Left colon (tissue), 2 donors: ENCODE results near the gene PEAK1. TPM values are rescaled to one million over a fixed set of nuclear protein-coding genes. Genes with fewer than 3 reads are reported as not detected.

Source experiments
- ATAC-seq: fragments of 200-7000 bp; cut with Tn5 transposase; one replicate; pipeline ENCODE4 v1.9.1; 2020; ENCODE audit warnings: mild to moderate bottlenecking, moderate library complexity
- DNase-seq, 2 donors: peaks; one replicate each; pipeline ENCODE4 v3.0.0-alpha.2; 2020
- intact Hi-C, 2 donors: fragments of 100-400 bp; cut with DNase I in 1 of 2; cut with micrococcal nuclease in 1 of 2; formaldehyde crosslinking; loops; one replicate each; pipeline versions ENCODE4 v1.11.2 to v1.14.0; 2022; cut with DNase I, micrococcal nuclease
- total RNA-seq, 2 donors: library from RNA; stranded (reverse); fragmentation: NEBNext Ultra II Directional; extraction: Animal tissue kit (Norgen Biotek cat#: 25700); gene quantifications; one replicate each; pipeline ENCODE4 v1.2.1, GENCODE V29; 2021
- donor health status: DM: no; HTN: no; CAD: no.
- donor health status: DM: yes; HTN: yes; CAD: no.

Gene PEAK1
- total RNA-seq, 2 donors from 2014 or later, result 57.0 to 57.5 TPM

GRCh38 chr15:77430213-77430612, 10.3 kb upstream of the PEAK1 start:
- ATAC-seq (no peak), DNase-seq (no peak)
- intact Hi-C loops, result no loop called here

GRCh38 chr15:77426871-77427270, 7.0 kb upstream of the PEAK1 start:
- ATAC-seq (no peak), DNase-seq (no peak)
- intact Hi-C loops, result no loop called here

GRCh38 chr15:77426377-77426776, 6.5 kb upstream of the PEAK1 start:
- no peak for DNase-seq
- no peak for ATAC-seq
- intact Hi-C loops, result no loop called here

- ATAC-seq (no peak), DNase-seq (no peak)
- intact Hi-C loops, result no loop called here
Observed at GRCh38 chr15:77425104-77425503, 5.2 kb upstream of the PEAK1 start.

GRCh38 chr15:77421370-77421700, 1.4 kb upstream of the PEAK1 start:
- DNase-seq (peak in 1 of 2 donors; percentile 35), ATAC-seq (no peak)
- intact Hi-C loops, result no loop called here

- DNase-seq (peak; percentile 69 to 71), ATAC-seq (peak; percentile 61)
- intact Hi-C loops, result no loop called here
Observed at GRCh38 chr15:77420610-77421369, 886 bp upstream of the PEAK1 start, which contains the start of gene HMG20A. TSS of gene HMG20A (plus strand) at chr15:77420888. CDS start at chr15:77458408, 37,520 bp downstream.

- DNase-seq (peak; percentile 41 to 58), ATAC-seq (peak; percentile 6)
- intact Hi-C loops, result no loop called here
Observed at GRCh38 chr15:77418966-77419835, 703 bp downstream of the PEAK1 start.

GRCh38 chr15:77418391-77418965, 1.4 kb downstream of the PEAK1 start:
- intact Hi-C loops, result no loop called here
- DNase-seq (no peak), ATAC-seq (no peak)

GRCh38 chr15:77417602-77418001, 2.3 kb downstream of the PEAK1 start:
- no peak for DNase-seq
- intact Hi-C loops, result no loop called here
- ATAC-seq, result no peak

GRCh38 chr15:77416954-77417353, 3.0 kb downstream of the PEAK1 start:
- no peak for DNase-seq
- intact Hi-C loops, result no loop called here
- ATAC-seq, result no peak

- intact Hi-C loops, result no loop called here
- DNase-seq (no peak), ATAC-seq (no peak)
Observed at GRCh38 chr15:77416148-77416455, 3.8 kb downstream of the PEAK1 start.

- ATAC-seq, result no peak
- DNase-seq, result no peak
- intact Hi-C loops, result no loop called here
Observed at GRCh38 chr15:77415450-77416147, 4.3 kb downstream of the PEAK1 start.

GRCh38 chr15:77414789-77415442, 5.0 kb downstream of the PEAK1 start:
- ATAC-seq (no peak), DNase-seq (no peak)
- intact Hi-C loops, result no loop called here

GRCh38 chr15:77413699-77414349, 6.1 kb downstream of the PEAK1 start:
- intact Hi-C loops, result no loop called here
- DNase-seq (no peak), ATAC-seq (no peak)

- DNase-seq (no peak), ATAC-seq (no peak)
- intact Hi-C loops, result no loop called here
Observed at GRCh38 chr15:77412972-77413698, 6.8 kb downstream of the PEAK1 start.

- intact Hi-C loops, result no loop called here
- DNase-seq (no peak), ATAC-seq (no peak)
Observed at GRCh38 chr15:77411619-77411976, 8.3 kb downstream of the PEAK1 start.

GRCh38 chr15:77410701-77411618, 8.9 kb downstream of the PEAK1 start:
- ATAC-seq (peak; percentile 75), DNase-seq (no peak)
- intact Hi-C loops, result no loop called here
